Measurements from ENCODE around the gene CAMTA1.

- TF ChIP-seq CTCF (IDR thresholded peaks at IDR 0.05; ENCODE audit: poor library complexity) (no peak), EZH2phosphoT487 (IDR thresholded peaks at IDR 0.05; ENCODE audit: low read depth, severe bottlenecking, unreplicated experiment) (no peak), EZH2 (IDR thresholded peaks at IDR 0.05; ENCODE audit: borderline replicate concordance) (no peak)
Measured at GRCh38 chr1:7536891-7537591, 751.8 kb downstream of the CAMTA1 start.

Measured in hepatocyte (in vitro differentiated cells).